ENCODE measurements around the gene ZNF3.

ZNF3 gene

DNA sequence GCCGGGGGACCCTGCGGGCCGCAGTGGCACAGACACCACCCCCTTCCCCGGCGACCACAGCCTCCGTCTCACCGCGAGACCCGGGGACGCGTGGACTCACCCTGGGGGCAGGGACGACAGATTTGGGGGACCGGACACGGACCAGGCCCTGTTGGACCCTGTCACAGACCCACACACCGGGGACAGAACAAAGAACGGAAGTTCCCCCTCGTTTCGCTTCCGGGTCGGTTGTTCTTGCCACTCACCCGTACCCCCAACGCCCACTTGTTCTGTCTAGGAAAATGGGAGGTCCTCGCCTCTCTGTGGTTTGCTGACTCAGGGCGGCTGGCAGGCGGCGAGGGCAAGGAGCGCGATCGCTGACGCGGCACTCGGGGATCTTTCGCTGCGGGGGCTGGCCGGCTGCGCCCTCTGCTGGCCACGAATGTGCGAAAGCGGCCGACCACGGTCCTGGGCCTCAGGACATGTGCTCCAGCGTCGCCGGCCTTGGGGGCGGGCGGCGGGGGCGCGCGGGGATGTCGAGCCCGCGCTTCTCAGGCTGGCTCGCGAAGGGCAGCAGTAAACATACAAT lies at the start of gene ZNF3 (continued):
- TF ChIP-seq, protein P1, sequence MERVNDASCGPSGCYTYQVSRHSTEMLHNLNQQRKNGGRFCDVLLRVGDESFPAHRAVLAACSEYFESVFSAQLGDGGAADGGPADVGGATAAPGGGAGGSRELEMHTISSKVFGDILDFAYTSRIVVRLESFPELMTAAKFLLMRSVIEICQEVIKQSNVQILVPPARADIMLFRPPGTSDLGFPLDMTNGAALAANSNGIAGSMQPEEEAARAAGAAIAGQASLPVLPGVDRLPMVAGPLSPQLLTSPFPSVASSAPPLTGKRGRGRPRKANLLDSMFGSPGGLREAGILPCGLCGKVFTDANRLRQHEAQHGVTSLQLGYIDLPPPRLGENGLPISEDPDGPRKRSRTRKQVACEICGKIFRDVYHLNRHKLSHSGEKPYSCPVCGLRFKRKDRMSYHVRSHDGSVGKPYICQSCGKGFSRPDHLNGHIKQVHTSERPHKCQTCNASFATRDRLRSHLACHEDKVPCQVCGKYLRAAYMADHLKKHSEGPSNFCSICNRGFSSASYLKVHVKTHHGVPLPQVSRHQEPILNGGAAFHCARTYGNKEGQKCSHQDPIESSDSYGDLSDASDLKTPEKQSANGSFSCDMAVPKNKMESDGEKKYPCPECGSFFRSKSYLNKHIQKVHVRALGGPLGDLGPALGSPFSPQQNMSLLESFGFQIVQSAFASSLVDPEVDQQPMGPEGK (tag by site-specific recombination; IDR thresholded peaks at IDR 0.05): peak; percentile 95
- TF ChIP-seq ZNF677 (tag by site-specific recombination; IDR thresholded peaks at IDR 0.05) (no peak), ZIC2 (tag by site-specific recombination; IDR thresholded peaks at IDR 0.05) (peak; percentile 88), KLF10 (tag by site-specific recombination; IDR thresholded peaks at IDR 0.05) (peak; percentile 91), SCRT1 (tag by site-specific recombination; IDR thresholded peaks at IDR 0.05; ENCODE audit: borderline replicate concordance) (no peak), IKZF3 (tag by site-specific recombination; IDR thresholded peaks at IDR 0.05) (peak; percentile 59), ZNF548 (tag by site-specific recombination; IDR thresholded peaks at IDR 0.05) (no peak), ZNF501 (tag by site-specific recombination; IDR thresholded peaks at IDR 0.05) (peak; percentile 96), ZNF146 (tag by site-specific recombination; IDR thresholded peaks at IDR 0.05) (no peak), ZNF561 (tag by site-specific recombination; IDR thresholded peaks at IDR 0.05; ENCODE audit: borderline replicate concordance) (peak; percentile 81; the same call in 1 of the 2 replicates), ZNF521 (tag by site-specific recombination; IDR thresholded peaks at IDR 0.05) (no peak), ZNF76 (tag by site-specific recombination; IDR thresholded peaks at IDR 0.05; ENCODE audit: borderline replicate concordance, low read depth) (peak; percentile 73), ZNF610 (tag by site-specific recombination; IDR thresholded peaks at IDR 0.05; ENCODE audit: borderline replicate concordance) (peak; percentile 86), ZNF707 (tag by site-specific recombination; IDR thresholded peaks at IDR 0.05) (no peak), ZNF555 (tag by site-specific recombination; conservative IDR thresholded peaks at IDR 0.05) (no peak), ZNF621 (tag by site-specific recombination; IDR thresholded peaks at IDR 0.05) (no peak)
- TF ChIP-seq, protein P2, sequence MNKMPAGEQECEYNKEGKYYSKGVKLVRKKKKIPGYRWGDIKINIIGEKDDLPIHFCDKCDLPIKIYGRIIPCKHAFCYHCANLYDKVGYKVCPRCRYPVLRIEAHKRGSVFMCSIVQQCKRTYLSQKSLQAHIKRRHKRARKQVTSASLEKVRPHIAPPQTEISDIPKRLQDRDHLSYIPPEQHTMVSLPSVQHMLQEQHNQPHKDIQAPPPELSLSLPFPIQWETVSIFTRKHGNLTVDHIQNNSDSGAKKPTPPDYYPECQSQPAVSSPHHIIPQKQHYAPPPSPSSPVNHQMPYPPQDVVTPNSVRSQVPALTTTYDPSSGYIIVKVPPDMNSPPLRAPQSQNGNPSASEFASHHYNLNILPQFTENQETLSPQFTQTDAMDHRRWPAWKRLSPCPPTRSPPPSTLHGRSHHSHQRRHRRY (tag by site-specific recombination; IDR thresholded peaks at IDR 0.05): no peak
- TF ChIP-seq, protein P3, sequence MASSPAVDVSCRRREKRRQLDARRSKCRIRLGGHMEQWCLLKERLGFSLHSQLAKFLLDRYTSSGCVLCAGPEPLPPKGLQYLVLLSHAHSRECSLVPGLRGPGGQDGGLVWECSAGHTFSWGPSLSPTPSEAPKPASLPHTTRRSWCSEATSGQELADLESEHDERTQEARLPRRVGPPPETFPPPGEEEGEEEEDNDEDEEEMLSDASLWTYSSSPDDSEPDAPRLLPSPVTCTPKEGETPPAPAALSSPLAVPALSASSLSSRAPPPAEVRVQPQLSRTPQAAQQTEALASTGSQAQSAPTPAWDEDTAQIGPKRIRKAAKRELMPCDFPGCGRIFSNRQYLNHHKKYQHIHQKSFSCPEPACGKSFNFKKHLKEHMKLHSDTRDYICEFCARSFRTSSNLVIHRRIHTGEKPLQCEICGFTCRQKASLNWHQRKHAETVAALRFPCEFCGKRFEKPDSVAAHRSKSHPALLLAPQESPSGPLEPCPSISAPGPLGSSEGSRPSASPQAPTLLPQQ (tag by site-specific recombination; IDR thresholded peaks at IDR 0.05): peak; percentile 89
- TF ChIP-seq, protein P4, sequence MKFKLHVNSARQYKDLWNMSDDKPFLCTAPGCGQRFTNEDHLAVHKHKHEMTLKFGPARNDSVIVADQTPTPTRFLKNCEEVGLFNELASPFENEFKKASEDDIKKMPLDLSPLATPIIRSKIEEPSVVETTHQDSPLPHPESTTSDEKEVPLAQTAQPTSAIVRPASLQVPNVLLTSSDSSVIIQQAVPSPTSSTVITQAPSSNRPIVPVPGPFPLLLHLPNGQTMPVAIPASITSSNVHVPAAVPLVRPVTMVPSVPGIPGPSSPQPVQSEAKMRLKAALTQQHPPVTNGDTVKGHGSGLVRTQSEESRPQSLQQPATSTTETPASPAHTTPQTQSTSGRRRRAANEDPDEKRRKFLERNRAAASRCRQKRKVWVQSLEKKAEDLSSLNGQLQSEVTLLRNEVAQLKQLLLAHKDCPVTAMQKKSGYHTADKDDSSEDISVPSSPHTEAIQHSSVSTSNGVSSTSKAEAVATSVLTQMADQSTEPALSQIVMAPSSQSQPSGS (tag by site-specific recombination; IDR thresholded peaks at IDR 0.05; ENCODE audit: low read depth): no peak
- TF ChIP-seq, protein P5, sequence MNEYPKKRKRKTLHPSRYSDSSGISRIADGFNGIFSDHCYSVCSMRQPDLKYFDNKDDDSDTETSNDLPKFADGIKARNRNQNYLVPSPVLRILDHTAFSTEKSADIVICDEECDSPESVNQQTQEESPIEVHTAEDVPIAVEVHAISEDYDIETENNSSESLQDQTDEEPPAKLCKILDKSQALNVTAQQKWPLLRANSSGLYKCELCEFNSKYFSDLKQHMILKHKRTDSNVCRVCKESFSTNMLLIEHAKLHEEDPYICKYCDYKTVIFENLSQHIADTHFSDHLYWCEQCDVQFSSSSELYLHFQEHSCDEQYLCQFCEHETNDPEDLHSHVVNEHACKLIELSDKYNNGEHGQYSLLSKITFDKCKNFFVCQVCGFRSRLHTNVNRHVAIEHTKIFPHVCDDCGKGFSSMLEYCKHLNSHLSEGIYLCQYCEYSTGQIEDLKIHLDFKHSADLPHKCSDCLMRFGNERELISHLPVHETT (tag by site-specific recombination; IDR thresholded peaks at IDR 0.05): peak; percentile 93; the same call in 1 of the 2 replicates
- TF ChIP-seq, protein P6, sequence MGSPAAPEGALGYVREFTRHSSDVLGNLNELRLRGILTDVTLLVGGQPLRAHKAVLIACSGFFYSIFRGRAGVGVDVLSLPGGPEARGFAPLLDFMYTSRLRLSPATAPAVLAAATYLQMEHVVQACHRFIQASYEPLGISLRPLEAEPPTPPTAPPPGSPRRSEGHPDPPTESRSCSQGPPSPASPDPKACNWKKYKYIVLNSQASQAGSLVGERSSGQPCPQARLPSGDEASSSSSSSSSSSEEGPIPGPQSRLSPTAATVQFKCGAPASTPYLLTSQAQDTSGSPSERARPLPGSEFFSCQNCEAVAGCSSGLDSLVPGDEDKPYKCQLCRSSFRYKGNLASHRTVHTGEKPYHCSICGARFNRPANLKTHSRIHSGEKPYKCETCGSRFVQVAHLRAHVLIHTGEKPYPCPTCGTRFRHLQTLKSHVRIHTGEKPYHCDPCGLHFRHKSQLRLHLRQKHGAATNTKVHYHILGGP (tag by site-specific recombination; IDR thresholded peaks at IDR 0.05): peak; percentile 75

Data from HEK293 (cell line).